HPDE6-E6E7 (cell line): ENCODE measurements around the gene HOXA13.

Experiments used
- DNase-seq: peaks from one replicate; pipeline ENCODE4 v3.0.0; 2011; ENCODE audit warnings: missing footprints; ENCODE audit errors: extremely low spot score

The HOXA13 gene

GRCh38 chr7:27148031-27148755 is 51.7 kb downstream of the HOXA13 start:
- no peak for DNase-seq

- no peak for DNase-seq
These were observed 52.5 kb downstream of the HOXA13 start, which contains the start of gene HOXA6 for GRCh38 chr7:27147199-27148030. Gene HOXA6 (minus strand): TSS chr7:27147774. CDS start chr7:27147749, 25 bp downstream.

GRCh38 chr7:27146491-27147198 is 53.2 kb downstream of the HOXA13 start:
- no peak for DNase-seq

- DNase-seq = no peak
These were observed 53.9 kb downstream of the HOXA13 start for GRCh38 chr7:27145914-27146412.

- DNase-seq = no peak
These were observed 54.6 kb downstream of the HOXA13 start for GRCh38 chr7:27145165-27145913.

- DNase-seq = no peak
These were observed 55.1 kb downstream of the HOXA13 start for GRCh38 chr7:27144781-27145164.
